ENCODE measurements around the gene TSPAN16. TPM values are rescaled to one million over a fixed set of nuclear protein-coding genes. Genes with fewer than 3 reads are reported as not detected.

Gene TSPAN16
- total RNA-seq, 2 experiments from 2014 or later = not detected

- intact Hi-C loops (cut with micrococcal nuclease) = no loop called here
- H3K4me1 Mint-ChIP-seq (ENCODE audit: low read depth) = peaks cover 20% of the 10 kb centered on the region
- POLR2A ChIA-PET = interaction anchor here (0.6 to 0.8 kb wide), 2 partner anchors 11 to 158 kb away, joined by 3 read pairs; no protein-coding TSS in a partner anchor
Measured at GRCh38 chr19:11335449-11336146, 39.6 kb downstream of the TSPAN16 start.

GRCh38 chr19:11337080-11337479 lies 41.1 kb downstream of the TSPAN16 start:
- peaks cover 20% of the 10 kb centered on the region for H3K4me1 Mint-ChIP-seq (ENCODE audit: low read depth)
- CTCF ChIA-PET = interaction anchor here (1.2 to 1.4 kb wide), 2 partner anchors 43 to 44 kb away, joined by 4 read pairs; no protein-coding TSS in a partner anchor
- no peak overlapping the region for H3K27ac Mint-ChIP-seq
- intact Hi-C loops (cut with micrococcal nuclease) = no loop called here
- peaks cover 16% of the 10 kb centered on the region for H3K36me3 Mint-ChIP-seq (ENCODE audit: low read depth)
- POLR2A ChIA-PET = interaction anchor here (1.1 kb wide), 1 partner anchor 31 kb away, joined by 3 read pairs; no protein-coding TSS in a partner anchor
- H3K4me3 Mint-ChIP-seq = no peak overlapping the region
- H3K9me3 Mint-ChIP-seq = no peaks in the 10 kb centered on the region
- TF ChIP-seq CTCF (IDR thresholded peaks at IDR 0.05) = no peak
- ATAC-seq (no peak), DNase-seq (no peak)
- no peaks in the 10 kb centered on the region for H3K27me3 Mint-ChIP-seq

More at GRCh38 chr19:11335449-11336146, 39.6 kb downstream of the TSPAN16 start:
- ATAC-seq (no peak), DNase-seq (no peak)
- CTCF ChIA-PET = no interaction called here
- Mint-ChIP-seq H3K27ac (no peak overlapping the region), H3K27me3 (no peaks in the 10 kb centered on the region), H3K9me3 (no peaks in the 10 kb centered on the region), H3K36me3 (ENCODE audit: low read depth) (peaks cover 16% of the 10 kb centered on the region), H3K4me3 (no peak overlapping the region)
- no peak for TF ChIP-seq CTCF (IDR thresholded peaks at IDR 0.05)

- H3K4me1 Mint-ChIP-seq (ENCODE audit: low read depth) = peaks cover 20% of the 10 kb centered on the region
- POLR2A ChIA-PET = interaction anchor here (1.1 to 1.5 kb wide), 2 partner anchors 30 to 144 kb away, joined by 3 to 4 read pairs; no protein-coding TSS in a partner anchor
- no peak for DNase-seq
- H3K4me3 Mint-ChIP-seq = no peak overlapping the region
- no peaks in the 10 kb centered on the region for H3K9me3 Mint-ChIP-seq
- H3K27ac Mint-ChIP-seq = no peak overlapping the region
- intact Hi-C loops (cut with micrococcal nuclease) = no loop called here
- no peak for ATAC-seq
- CTCF ChIA-PET = interaction anchor here (1.2 to 2.3 kb wide), 4 partner anchors 13 to 44 kb away, joined by 3 to 6 read pairs (median 5); no protein-coding TSS in a partner anchor
- TF ChIP-seq CTCF (IDR thresholded peaks at IDR 0.05) = no peak
- no peaks in the 10 kb centered on the region for H3K27me3 Mint-ChIP-seq
- peaks cover 16% of the 10 kb centered on the region for H3K36me3 Mint-ChIP-seq (ENCODE audit: low read depth)
Measured at GRCh38 chr19:11338121-11338520, 42.2 kb downstream of the TSPAN16 start.

GRCh38 chr19:11338569-11339253 lies 42.8 kb downstream of the TSPAN16 start:
- H3K4me3 Mint-ChIP-seq = peak overlapping the region; percentile 72
- no peak for TF ChIP-seq CTCF (IDR thresholded peaks at IDR 0.05)
- peaks cover 16% of the 10 kb centered on the region for H3K36me3 Mint-ChIP-seq (ENCODE audit: low read depth)
- no peak for ATAC-seq
- H3K27ac Mint-ChIP-seq = no peak overlapping the region
- CTCF ChIA-PET = interaction anchor here (1.3 to 2.3 kb wide), 4 partner anchors 13 to 45 kb away, joined by 3 to 6 read pairs (median 6); no protein-coding TSS in a partner anchor
- intact Hi-C loops (cut with micrococcal nuclease) = no loop called here
- POLR2A ChIA-PET = interaction anchor here (1.5 kb wide), 1 partner anchor 144 kb away, joined by 4 read pairs; no protein-coding TSS in a partner anchor
- H3K9me3 Mint-ChIP-seq = no peaks in the 10 kb centered on the region
- H3K4me1 Mint-ChIP-seq (ENCODE audit: low read depth) = peaks cover 20% of the 10 kb centered on the region
- H3K27me3 Mint-ChIP-seq = no peaks in the 10 kb centered on the region
- DNase-seq = no peak

Measured in activated CD8-positive, alpha-beta T cell treated with anti-CD3 and anti-CD28 coated beads for 36 hours (primary cell).